Prostate gland (tissue), 2 donors: ENCODE data around the gene KDM1A.

ENCODE experiments used
- CTCF ChIP-seq, 4 experiments: fragments of 200-600 bp in 2 of 4; fragments of 450-650 bp in 2 of 4; sonication (generic) in 2 of 4; IDR thresholded peaks; 1 replicate in 3 of 4; 2 replicates in 1 of 4; pipeline ENCODE4 v1.5.1; 2016 to 2019; ENCODE audit warnings: antibody characterized with exemption in 4 of 4, mild to moderate bottlenecking in 2 of 4, moderate library complexity in 2 of 4
- POLR2A ChIP-seq: fragments of 450-650 bp; IDR thresholded peaks from one replicate; pipeline ENCODE4 v1.6.1; 2016; ENCODE audit warnings: antibody characterized with exemption, mild to moderate bottlenecking
- POLR2AphosphoS5 ChIP-seq: sonication (generic); formaldehyde crosslinking; IDR thresholded peaks from one replicate; pipeline ENCODE4 v1.6.1; 2017; ENCODE audit warnings: antibody characterized with exemption

DNA sequence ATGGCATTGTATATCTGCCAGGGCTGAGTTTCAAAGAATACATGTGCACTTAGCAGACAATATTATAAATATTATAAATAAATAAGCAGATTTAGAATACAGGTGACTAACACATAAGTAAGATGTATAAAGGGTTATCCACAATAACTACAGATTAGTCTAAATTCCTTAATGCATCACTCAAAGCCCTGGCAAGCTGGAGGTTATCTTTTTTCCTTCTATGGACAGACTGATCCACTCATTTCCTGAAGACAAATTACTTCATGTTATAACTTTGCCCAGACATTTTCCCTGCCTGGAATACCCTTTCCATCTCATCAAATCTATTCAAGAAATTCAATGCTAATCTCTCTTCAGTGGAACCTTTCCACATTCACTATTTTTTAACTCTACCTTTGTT is 110.6 kb downstream of the KDM1A start:
- TF ChIP-seq POLR2A (no peak), CTCF (IDR thresholded peaks at IDR 0.05) (no peak), POLR2AphosphoS5 (no peak)
